Prostate gland (tissue), 2 donors: Measurements from ENCODE around the gene PTBP1. TPM values are rescaled to one million over a fixed set of nuclear protein-coding genes. Genes with fewer than 3 reads are reported as not detected.

Source experiments
- DNase-seq: peaks from one replicate; pipeline ENCODE4 v3.0.0-alpha.2; 2019; ENCODE audit warnings: low spot score
- H3K27ac ChIP-seq, 2 donors: fragments of 200-600 bp; sonication (generic); 2 replicates each; pipeline ENCODE4 v1.5.1; 2017 to 2019
- H3K27me3 ChIP-seq: fragments of 200-600 bp; sonication (generic); replicated peaks from 2 replicates; pipeline ENCODE4 v1.5.1; 2019; ENCODE audit not compliant: insufficient read depth
- H3K36me3 ChIP-seq, 2 donors: fragments of 200-600 bp; sonication (generic); 1 replicate in 1 of 2; 2 replicates in 1 of 2; pipeline versions ENCODE4 v1.5.1 to v1.8.1; 2017 to 2019
- H3K4me1 ChIP-seq: fragments of 200-600 bp; sonication (generic); replicated peaks from 2 replicates; pipeline ENCODE4 v1.5.1; 2019
- H3K4me3 ChIP-seq, 2 donors: fragments of 200-600 bp; sonication (generic); 2 replicates each; pipeline ENCODE4 v1.5.1; 2017 to 2019
- H3K9me3 ChIP-seq: fragments of 200-600 bp; sonication (generic); 2 replicates; pipeline ENCODE4 v1.5.1; 2017
- CTCF ChIP-seq, 4 experiments: fragments of 200-600 bp in 2 of 4; fragments of 450-650 bp in 2 of 4; sonication (generic) in 2 of 4; IDR thresholded peaks; 1 replicate in 3 of 4; 2 replicates in 1 of 4; pipeline ENCODE4 v1.5.1; 2016 to 2019; ENCODE audit warnings: antibody characterized with exemption in 4 of 4, mild to moderate bottlenecking in 2 of 4, moderate library complexity in 2 of 4
- POLR2A ChIP-seq: fragments of 450-650 bp; IDR thresholded peaks from one replicate; pipeline ENCODE4 v1.6.1; 2016; ENCODE audit warnings: antibody characterized with exemption, mild to moderate bottlenecking
- POLR2AphosphoS5 ChIP-seq: sonication (generic); formaldehyde crosslinking; IDR thresholded peaks from one replicate; pipeline ENCODE4 v1.6.1; 2017; ENCODE audit warnings: antibody characterized with exemption
- WGBS: methylation state at CpG from one replicate; pipeline ENCODE4 v1.1.5; 2018; 5-methylcytosine and 5-hydroxymethylcytosine counted together
- intact Hi-C: fragments of 100-400 bp; cut with DNase I; formaldehyde crosslinking; loops from one replicate; pipeline ENCODE4 v1.14.2; 2022
- microRNA counts, 2 donors: library from miRNA; unstranded; fragments of <30 nt; microRNA quantifications; one replicate each; lab custom pipeline; 2016 to 2017
- microRNA-seq: library from miRNA; unstranded; fragments of <30 nt; microRNA quantifications from one replicate; pipeline ENCODE4, GENCODE V29; 2016
- small RNA-seq, 2 donors: library from RNA; depleted of rRNA; stranded (forward); fragments of <200 nt; gene quantifications; one replicate each; pipeline ENCODE3, GENCODE V24; 2016
- total RNA-seq, 2 donors: library from RNA; depleted of rRNA; stranded (reverse); fragments of >200 nt; gene quantifications; one replicate each; pipeline ENCODE4 v1.1.0, GENCODE V29; 2016

Gene PTBP1
- total RNA-seq, 2 donors from 2014 or later: 153 to 222 TPM

GRCh38 chr19:855566-856120 lies 58.4 kb downstream of the PTBP1 start:
- 70% methylated on average over 40 of the region's 40 CpGs for WGBS
- no peaks in the 10 kb centered on the region for H3K4me1 ChIP-seq
- no peak overlapping the region for H3K27ac ChIP-seq
- peaks cover 6% of the 10 kb centered on the region for H3K27me3 ChIP-seq
- DNase-seq: no peak
- H3K9me3 ChIP-seq: no peaks in the 10 kb centered on the region
- H3K36me3 ChIP-seq: no peaks in the 10 kb centered on the region
- H3K4me3 ChIP-seq: no peak overlapping the region
- TF ChIP-seq POLR2AphosphoS5 (no peak), CTCF (IDR thresholded peaks at IDR 0.05) (no peak)
- intact Hi-C loops: loop anchor here (5.0 kb wide), 1 partner anchor 53 kb away; no protein-coding TSS in a partner anchor

GRCh38 chr19:858284-858683 lies 61.0 kb downstream of the PTBP1 start:
- no peaks in the 10 kb centered on the region for H3K4me1 ChIP-seq
- no peak overlapping the region for H3K4me3 ChIP-seq
- no peaks in the 10 kb centered on the region for H3K9me3 ChIP-seq
- no peak overlapping the region for H3K27ac ChIP-seq
- 83% methylated on average over 9 of the region's 9 CpGs for WGBS
- no peaks in the 10 kb centered on the region for H3K36me3 ChIP-seq
- intact Hi-C loops: loop anchor here (5.0 kb wide), 1 partner anchor 56 kb away; no protein-coding TSS in a partner anchor
- no peaks in the 10 kb centered on the region for H3K27me3 ChIP-seq
- TF ChIP-seq POLR2AphosphoS5: no peak
- no peak for TF ChIP-seq POLR2A
- TF ChIP-seq CTCF (IDR thresholded peaks at IDR 0.05): no peak
- DNase-seq: no peak

- peak within 1 kb of the TSS; percentile 25 for H3K4me3 ChIP-seq
- H3K27me3 ChIP-seq: no peaks in the 10 kb centered on the region
- no peaks in the 10 kb centered on the region for H3K36me3 ChIP-seq
- H3K27ac ChIP-seq: peak within 1 kb of the TSS in 1 of 2 donors; percentile 63
- TF ChIP-seq POLR2A: no peak
- no peak for TF ChIP-seq POLR2AphosphoS5
- no peak for TF ChIP-seq CTCF (IDR thresholded peaks at IDR 0.05)
- 34% methylated on average over 24 of the region's 24 CpGs for WGBS
- DNase-seq: no peak
- intact Hi-C loops: loop anchor here (5.0 kb wide), 1 partner anchor 57 kb away; no protein-coding TSS in a partner anchor
- H3K4me1 ChIP-seq: no peaks in the 10 kb centered on the region
- H3K9me3 ChIP-seq: no peaks in the 10 kb centered on the region
Measured at GRCh38 chr19:858868-859843, 61.9 kb downstream of the PTBP1 start, which contains the start of gene CFD. Gene CFD (plus strand): TSS chr19:859664. CDS start chr19:859690, 26 bp downstream.

- TF ChIP-seq POLR2AphosphoS5 (no peak), CTCF (IDR thresholded peaks at IDR 0.05) (no peak), POLR2A (no peak)
- Histone ChIP-seq H3K27me3 (no peaks in the 10 kb centered on the region), H3K4me3 (no peak overlapping the region), H3K36me3 (no peaks in the 10 kb centered on the region), H3K27ac (no peak overlapping the region), H3K4me1 (no peaks in the 10 kb centered on the region), H3K9me3 (no peaks in the 10 kb centered on the region)
- intact Hi-C loops: no loop called here
- 49% methylated on average over 23 of the region's 35 CpGs for WGBS
- no peak for DNase-seq
Measured at GRCh38 chr19:861141-861755, 64.0 kb downstream of the PTBP1 start.

MicroRNAs within 50 kb of the gene (microRNA counts, 767-probe panel; counts per million panel counts)
- 1,014 to 2,056 counts per million in 2 donors for microRNA hsa-miR-3187-3p (lab: Ali Mortazavi, UCI)

Small RNA genes lying within 50 kb of the gene (microRNA-seq; reads per million reads assigned to microRNA genes)
- gene MIR3187 (1.8 reads per million, percentile 26 among the genes with 10 or more reads in this experiment), gene MIR4745 (not detected)

Small RNA genes lying within 50 kb of the gene (small RNA-seq; reads per million reads assigned to genes)
- gene MIR3187: 0 reads per million in 2 donors

Other genes starting within 250 kb of the PTBP1 start
- gene BSG, start 224.9 kb upstream of the PTBP1 start, total RNA-seq: 1,000 to 10,000 TPM in 1 of 2 donors, 100 to 1,000 TPM in 1; 557 to 1,261 TPM
- gene HCN2, start 207.6 kb upstream of the PTBP1 start, total RNA-seq: 1 to 10 TPM in 1 of 2 donors, under 1 TPM in 1; 0.14 to 8.5 TPM
- 100 to 1,000 TPM in 1 of 2 donors, 10 to 100 TPM in 1; 34.7 to 106 TPM for gene POLRMT, start 163.9 kb upstream of the PTBP1 start, total RNA-seq
- gene FGF22, start 157.6 kb upstream of the PTBP1 start, total RNA-seq: 1 to 10 TPM in 1 of 2 donors, not detected in 1; 4.4 TPM
- 100 to 1,000 TPM in 1 of 2 donors, 10 to 100 TPM in 1; 70.7 to 109 TPM for gene RNF126, start 134.2 kb upstream of the PTBP1 start, total RNA-seq
- gene FSTL3, start 121.1 kb upstream of the PTBP1 start, total RNA-seq: 100 to 1,000 TPM in 1 of 2 donors, 10 to 100 TPM in 1; 69.3 to 241 TPM
- 1 to 10 TPM in 1 of 2 donors, not detected in 1; 1.7 TPM for gene PRSS57, start 102.0 kb upstream of the PTBP1 start, total RNA-seq
- gene PALM, start 88.5 kb upstream of the PTBP1 start, total RNA-seq: 10 to 100 TPM; 40.9 to 58.7 TPM
- 1 to 10 TPM; 7.3 to 9.3 TPM for gene MISP, start 46.3 kb upstream of the PTBP1 start, total RNA-seq
- 10 to 100 TPM in 1 of 2 donors, under 1 TPM in 1; 0.27 to 20.3 TPM for gene PLPPR3, start 24.5 kb downstream of the PTBP1 start, total RNA-seq
- 1 to 10 TPM in 1 of 2 donors, not detected in 1; 6.9 TPM for gene AZU1, start 30.4 kb downstream of the PTBP1 start, total RNA-seq
- gene PRTN3, start 43.5 kb downstream of the PTBP1 start, total RNA-seq: 1 to 10 TPM in 1 of 2 donors, not detected in 1; 2.6 TPM
- gene ELANE, start 54.9 kb downstream of the PTBP1 start, total RNA-seq: 1 to 10 TPM in 1 of 2 donors, not detected in 1; 1.4 TPM
- 100 to 1,000 TPM in 1 of 2 donors, 10 to 100 TPM in 1; 92.2 to 167 TPM for gene CFD, start 62.2 kb downstream of the PTBP1 start, total RNA-seq
- gene MED16, start 95.7 kb downstream of the PTBP1 start, total RNA-seq: 100 to 1,000 TPM in 1 of 2 donors, 10 to 100 TPM in 1; 65.1 to 114 TPM
- gene RNU6-9, start 96.0 kb downstream of the PTBP1 start, total RNA-seq: not detected
- gene R3HDM4, start 115.8 kb downstream of the PTBP1 start, total RNA-seq: 10 to 100 TPM; 36.9 to 58.7 TPM
- gene KISS1R, start 119.9 kb downstream of the PTBP1 start, total RNA-seq: not detected
- 10 to 100 TPM in 1 of 2 donors, 1 to 10 TPM in 1; 3.8 to 18.7 TPM for gene ARID3A, start 128.6 kb downstream of the PTBP1 start, total RNA-seq
- gene WDR18, start 186.9 kb downstream of the PTBP1 start, total RNA-seq: 10 to 100 TPM; 35.0 to 94.8 TPM
- under 1 TPM in 1 of 2 donors, not detected in 1; 0.34 TPM for gene GRIN3B, start 203.0 kb downstream of the PTBP1 start, total RNA-seq
- 100 to 1,000 TPM; 216 to 377 TPM for gene TMEM259, start 223.7 kb downstream of the PTBP1 start, total RNA-seq
- gene RNU6-2, start 224.1 kb downstream of the PTBP1 start, total RNA-seq: not detected
- 100 to 1,000 TPM in 1 of 2 donors, 10 to 100 TPM in 1; 82.9 to 101 TPM for gene CNN2, start 229.2 kb downstream of the PTBP1 start, total RNA-seq
- gene ABCA7, start 242.7 kb downstream of the PTBP1 start, total RNA-seq: 10 to 100 TPM; 16.2 to 25.1 TPM